Neutrophil (primary cell): ENCODE data around the gene OR52A1.
"Not testable (repeated sequence)": the region's sequence is repeated elsewhere in the genome, so short reads cannot be mapped to it uniquely, and the experiment has no call there.

ENCODE experiments used
- H3K27ac ChIP-seq: fragments of 200-600 bp; sonication (generic); 2 replicates; pipeline ENCODE4 v1.5.1; 2016; ENCODE audit warnings: mild to moderate bottlenecking, moderate library complexity
- H3K27me3 ChIP-seq: fragments of 200-600 bp; sonication (generic); 2 replicates; pipeline ENCODE4 v1.6.0; 2016; ENCODE audit warnings: mild to moderate bottlenecking
- H3K36me3 ChIP-seq: fragments of 200-600 bp; sonication (generic); 2 replicates; pipeline ENCODE4 v1.5.1; 2017
- H3K4me1 ChIP-seq, 2 experiments: fragments of 200-600 bp in 1 of 2; sonication (generic) in 1 of 2; 1 replicate in 1 of 2; 2 replicates in 1 of 2; pipeline versions ENCODE4 v1.5.1 to v1.6.1; 2013 to 2016; ENCODE audit warnings: low read depth in 1 of 2, low read length in 1 of 2, mild to moderate bottlenecking in 1 of 2, moderate library complexity in 1 of 2; ENCODE audit not compliant: control insufficient read depth in 1 of 2, insufficient read depth in 1 of 2
- H3K4me3 ChIP-seq, 2 experiments: fragments of 200-600 bp in 1 of 2; sonication (generic) in 1 of 2; 1 replicate in 1 of 2; 2 replicates in 1 of 2; pipeline ENCODE4 v1.5.1; 2013 to 2016; ENCODE audit warnings: low read depth in 1 of 2, low read length in 1 of 2, mild to moderate bottlenecking in 1 of 2, moderate library complexity in 1 of 2
- H3K9me3 ChIP-seq: fragments of 200-600 bp; sonication (generic); 2 replicates; pipeline ENCODE4 v1.5.1; 2016
- TF ChIP-seq, protein P1 (sequence below): fragments of 200-600 bp; sonication (generic); IDR thresholded peaks from 2 replicates; pipeline ENCODE4 v1.5.1; 2016; ENCODE audit warnings: antibody characterized with exemption

The OR52A1 gene

DNA sequence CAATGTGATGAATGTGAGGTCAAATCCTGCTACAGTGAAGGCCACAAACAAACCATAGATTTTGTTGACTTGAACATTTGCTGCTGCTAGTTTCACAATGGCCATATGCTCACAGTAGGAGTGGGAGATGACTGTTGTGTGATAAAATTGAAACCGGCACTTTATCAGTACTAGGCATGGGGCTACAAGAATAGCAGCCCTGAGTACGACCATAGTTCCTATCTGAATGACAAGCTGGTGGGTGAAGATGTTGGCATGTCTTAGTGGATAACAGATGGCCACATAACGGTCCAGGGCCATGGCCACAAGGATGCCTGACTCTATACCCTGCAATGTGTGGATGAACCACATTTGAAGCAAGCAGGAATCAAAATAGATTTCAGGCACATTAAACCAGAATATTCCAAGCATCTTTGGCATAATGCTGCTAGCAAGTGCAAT is 2.8 kb downstream of the OR52A1 start:
- Histone ChIP-seq H3K36me3 (no peaks in the 10 kb centered on the region), H3K27ac (no peak overlapping the region)
- TF ChIP-seq, protein P1, sequence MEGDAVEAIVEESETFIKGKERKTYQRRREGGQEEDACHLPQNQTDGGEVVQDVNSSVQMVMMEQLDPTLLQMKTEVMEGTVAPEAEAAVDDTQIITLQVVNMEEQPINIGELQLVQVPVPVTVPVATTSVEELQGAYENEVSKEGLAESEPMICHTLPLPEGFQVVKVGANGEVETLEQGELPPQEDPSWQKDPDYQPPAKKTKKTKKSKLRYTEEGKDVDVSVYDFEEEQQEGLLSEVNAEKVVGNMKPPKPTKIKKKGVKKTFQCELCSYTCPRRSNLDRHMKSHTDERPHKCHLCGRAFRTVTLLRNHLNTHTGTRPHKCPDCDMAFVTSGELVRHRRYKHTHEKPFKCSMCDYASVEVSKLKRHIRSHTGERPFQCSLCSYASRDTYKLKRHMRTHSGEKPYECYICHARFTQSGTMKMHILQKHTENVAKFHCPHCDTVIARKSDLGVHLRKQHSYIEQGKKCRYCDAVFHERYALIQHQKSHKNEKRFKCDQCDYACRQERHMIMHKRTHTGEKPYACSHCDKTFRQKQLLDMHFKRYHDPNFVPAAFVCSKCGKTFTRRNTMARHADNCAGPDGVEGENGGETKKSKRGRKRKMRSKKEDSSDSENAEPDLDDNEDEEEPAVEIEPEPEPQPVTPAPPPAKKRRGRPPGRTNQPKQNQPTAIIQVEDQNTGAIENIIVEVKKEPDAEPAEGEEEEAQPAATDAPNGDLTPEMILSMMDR = no peak

DNA sequence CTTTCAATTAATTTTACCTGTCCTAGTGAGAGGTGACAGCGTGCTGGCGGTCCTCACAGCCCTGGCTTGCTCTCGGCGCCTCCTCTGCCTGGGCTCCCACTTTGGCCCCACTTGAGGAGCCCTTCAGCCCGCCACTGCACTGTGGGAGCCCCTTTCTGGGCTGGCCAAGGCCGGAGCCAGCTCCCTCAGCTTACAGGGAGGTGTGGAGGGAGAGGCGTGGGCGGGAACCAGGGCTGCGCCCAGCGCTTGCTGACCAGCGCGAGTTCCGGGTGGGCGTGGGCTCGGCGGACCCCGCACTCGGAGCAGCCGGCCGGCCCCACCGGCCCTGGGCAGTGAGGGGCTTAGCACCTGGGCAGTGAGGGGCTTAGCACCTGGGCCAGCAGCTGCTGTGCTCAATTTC is 10.4 kb downstream of the OR52A1 start:
- H3K36me3 ChIP-seq, H3K27me3 ChIP-seq, H3K9me3 ChIP-seq, H3K4me3 ChIP-seq, H3K4me1 ChIP-seq, H3K27ac ChIP-seq: not testable (repeated sequence)

More for the DNA sequence above, 2.8 kb downstream of the OR52A1 start:
- Histone ChIP-seq H3K4me3 (no peak overlapping the region), H3K4me1 (no peaks in the 10 kb centered on the region), H3K27me3 (no peaks in the 10 kb centered on the region), H3K9me3 (no peaks in the 10 kb centered on the region)

DNA sequence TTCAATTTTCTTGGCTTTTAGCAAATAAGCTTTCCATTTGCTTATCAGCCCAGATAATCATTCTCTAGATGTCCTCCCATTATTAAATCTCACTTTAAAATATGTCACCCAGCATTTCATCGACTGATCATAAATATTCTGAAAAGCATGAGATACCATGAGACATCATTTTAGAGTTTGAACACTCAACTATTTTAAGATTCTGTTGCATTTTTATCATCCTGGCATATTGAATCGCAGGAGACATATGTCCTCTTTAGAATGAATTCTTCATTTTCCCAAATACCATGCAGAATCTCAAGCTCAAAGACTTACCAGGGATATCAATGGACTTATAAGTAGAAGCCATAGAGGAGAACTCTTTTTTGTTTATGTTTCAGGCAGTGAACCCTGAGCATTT is 16.6 kb downstream of the OR52A1 start, which contains the start of gene OR52A5:
Gene OR52A5, minus strand, starts transcription at position 361 of the 400 bp plus-strand sequence. CDS start 5,714 bp downstream, outside the sequence.
- TF ChIP-seq, protein P1 = no peak
- no peaks in the 10 kb centered on the region for H3K36me3 ChIP-seq

DNA sequence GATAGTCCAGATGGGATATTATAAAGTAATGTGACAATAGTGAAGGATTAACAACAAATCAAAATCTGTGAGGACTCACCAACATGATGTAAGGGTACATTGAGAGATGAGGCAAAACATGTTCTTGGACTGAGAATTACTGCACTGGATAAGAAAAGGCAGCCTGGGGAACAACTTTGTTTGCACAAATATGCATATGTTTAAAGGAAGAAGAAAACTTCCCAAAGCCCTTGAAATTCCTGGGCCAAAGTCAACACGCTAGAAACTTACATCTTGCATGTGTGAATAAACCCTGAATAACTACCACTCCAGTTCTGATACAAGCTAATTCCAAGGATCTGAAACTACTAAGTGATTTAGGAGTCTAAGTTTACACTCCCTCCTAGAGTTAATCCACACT is 17.5 kb downstream of the OR52A1 start:
- Histone ChIP-seq H3K9me3 (no peaks in the 10 kb centered on the region), H3K27ac (no peak overlapping the region), H3K4me3 (no peak overlapping the region), H3K27me3 (no peaks in the 10 kb centered on the region), H3K4me1 (no peaks in the 10 kb centered on the region), H3K36me3 (no peaks in the 10 kb centered on the region)
- TF ChIP-seq, protein P1 = no peak

More for the DNA sequence above, 16.6 kb downstream of the OR52A1 start, which contains the start of gene OR52A5:
- Histone ChIP-seq H3K27ac (no peak within 1 kb of the TSS), H3K4me1 (no peaks in the 10 kb centered on the region), H3K4me3 (no peak within 1 kb of the TSS), H3K27me3 (no peaks in the 10 kb centered on the region), H3K9me3 (no peaks in the 10 kb centered on the region)

DNA sequence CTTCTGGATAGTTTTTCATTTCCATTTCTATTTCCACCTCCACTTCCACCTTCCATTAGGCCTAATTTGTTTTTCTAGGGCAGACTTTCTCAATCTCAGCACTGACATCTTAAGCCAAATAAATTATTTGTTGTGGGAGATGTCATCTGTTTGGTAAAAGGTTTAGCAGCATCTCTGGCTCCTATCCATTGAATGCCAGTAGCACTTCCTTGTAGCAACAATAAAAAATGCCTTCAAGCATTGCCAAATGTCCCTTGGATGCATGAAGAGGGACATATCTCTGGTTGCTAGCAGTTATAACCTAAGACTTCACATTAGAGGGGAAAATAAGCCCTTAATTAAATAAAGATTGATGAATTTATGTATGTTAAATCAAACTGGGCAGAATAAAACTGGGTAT is 18.3 kb downstream of the OR52A1 start:
- Histone ChIP-seq H3K9me3 (no peaks in the 10 kb centered on the region), H3K4me3 (no peak overlapping the region), H3K27ac (no peak overlapping the region), H3K36me3 (no peaks in the 10 kb centered on the region), H3K27me3 (no peaks in the 10 kb centered on the region), H3K4me1 (no peaks in the 10 kb centered on the region)
- TF ChIP-seq, protein P1 = no peak

DNA sequence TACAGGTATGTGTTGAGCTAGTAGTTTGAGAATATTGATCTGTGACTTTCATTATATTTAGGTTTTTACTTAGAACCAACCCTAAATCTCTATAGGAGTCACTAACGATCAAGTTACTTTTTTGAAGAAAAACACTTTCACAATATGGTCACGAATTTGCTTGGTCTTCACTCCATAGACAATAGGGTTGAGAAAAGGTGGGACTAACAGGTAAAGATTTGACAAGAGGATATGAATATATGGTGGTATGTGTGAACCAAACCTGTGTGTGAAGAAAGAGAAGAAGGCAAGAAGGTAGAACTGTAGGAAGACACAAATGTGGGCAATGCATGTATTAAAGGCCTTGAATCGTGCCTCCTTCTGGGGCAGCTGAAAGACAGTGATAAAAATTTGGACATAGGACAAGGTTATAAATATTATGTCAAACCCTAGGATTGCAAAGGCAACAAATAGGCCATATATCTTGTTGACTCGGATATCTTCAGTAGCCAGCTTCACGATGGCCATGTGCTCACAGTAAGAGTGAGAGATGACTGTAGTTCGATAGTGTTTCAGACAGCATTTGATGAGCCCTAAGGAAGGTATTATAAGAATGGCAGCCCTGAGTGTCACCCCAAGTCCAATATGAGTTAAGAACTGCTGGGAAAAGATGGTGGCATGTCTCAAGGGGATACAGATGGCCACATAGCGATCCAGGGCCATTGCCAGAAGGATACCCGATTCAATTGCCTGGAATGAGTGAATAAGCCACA is 22.8 kb downstream of the OR52A1 start:
- H3K36me3 ChIP-seq = no peaks in the 10 kb centered on the region
- no peaks in the 10 kb centered on the region for H3K27me3 ChIP-seq
- no peak overlapping the region for H3K27ac ChIP-seq
- H3K4me1 ChIP-seq = no peaks in the 10 kb centered on the region
- no peak overlapping the region for H3K4me3 ChIP-seq
- TF ChIP-seq, protein P1 = no peak
- no peaks in the 10 kb centered on the region for H3K9me3 ChIP-seq
